ENCODE measurements around the gene DDR2. TPM values are rescaled to one million over a fixed set of nuclear protein-coding genes. Genes with fewer than 3 reads are reported as not detected.

The DDR2 gene
- polyA plus RNA-seq, 3 donors = 0.07 TPM; not detected in 2

DNA sequence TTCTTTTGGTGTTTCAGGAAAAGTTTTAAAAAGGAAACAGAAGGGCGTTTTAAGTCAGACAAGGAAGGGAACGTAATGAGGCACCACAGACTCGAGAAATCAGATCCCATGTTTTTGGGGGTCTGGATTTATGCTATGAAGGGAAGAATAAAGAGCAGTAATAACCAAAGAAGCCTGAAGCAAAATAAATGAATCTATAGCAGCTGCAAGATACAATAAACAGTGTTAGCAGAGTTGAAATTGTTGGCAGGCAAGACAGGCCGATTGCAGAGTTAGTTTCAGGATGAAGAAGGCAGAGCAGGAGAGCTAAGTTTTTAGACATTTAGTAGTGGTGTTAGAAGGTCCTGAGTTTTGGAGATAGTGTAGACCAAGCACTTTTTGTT, 425 bp downstream of the DDR2 start:
- H3K27me3 Mint-ChIP-seq (ENCODE audit: low read depth in 3 of 3) = peaks cover 0 to 5% (median 2%) of the 10 kb centered on the region in 3 donors
- Histone ChIP-seq H3K36me3 (replicated peaks in 1 of 2; ENCODE audit: control insufficient read depth in 1 of 2, insufficient read depth in 2 of 2, low read length in 2 of 2) (no peaks in the 10 kb centered on the region), H3K4me3 (replicated peaks in 1 of 3; ENCODE audit: low read depth in 2 of 3, low read length in 3 of 3) (no peak overlapping the region), H3K27me3 (ENCODE audit: control insufficient read depth in 2 of 2, insufficient read depth in 2 of 2, low read length in 2 of 2) (no peaks in the 10 kb centered on the region), H3K79me2 (ENCODE audit: insufficient read depth, low read length) (no peaks in the 10 kb centered on the region), H4K20me1 (ENCODE audit: insufficient read depth, low read length) (no peaks in the 10 kb centered on the region), H3K9me3 (replicated peaks in 1 of 2; ENCODE audit: control insufficient read depth in 1 of 2, insufficient read depth in 1 of 2, low read length in 2 of 2) (no peaks in the 10 kb centered on the region), H3K27ac (ENCODE audit: low read depth in 1 of 2, low read length in 2 of 2) (no peak overlapping the region), H3K9ac (ENCODE audit: insufficient read depth, low read length, poor library complexity, severe bottlenecking) (no peak overlapping the region), H3K4me2 (replicated peaks; ENCODE audit: extremely low read depth, low read length, poor library complexity, severe bottlenecking) (no peak overlapping the region), H2AFZ (ENCODE audit: insufficient read depth, low read depth, low read length, poor library complexity, severe bottlenecking) (no peak overlapping the region), H3K4me1 (ENCODE audit: control insufficient read depth in 1 of 2, insufficient read depth in 2 of 2, low read length in 2 of 2) (no peaks in the 10 kb centered on the region)
- H3K9me3 Mint-ChIP-seq = peaks cover 0 to 1% (median 0%) of the 10 kb centered on the region in 7 donors
- H3K27ac Mint-ChIP-seq = no peak overlapping the region
- no peak for DNase-seq
- intact Hi-C loops (cut with micrococcal nuclease) = no loop called here
- no peaks in the 10 kb centered on the region for H3K36me3 Mint-ChIP-seq
- WGBS (ENCODE audit: insufficient coverage) = 62% methylated on average over 4 of the region's 4 CpGs
- no peak overlapping the region for H3K4me3 Mint-ChIP-seq
- no peaks in the 10 kb centered on the region for H3K4me1 Mint-ChIP-seq
- TF ChIP-seq, protein P1, sequence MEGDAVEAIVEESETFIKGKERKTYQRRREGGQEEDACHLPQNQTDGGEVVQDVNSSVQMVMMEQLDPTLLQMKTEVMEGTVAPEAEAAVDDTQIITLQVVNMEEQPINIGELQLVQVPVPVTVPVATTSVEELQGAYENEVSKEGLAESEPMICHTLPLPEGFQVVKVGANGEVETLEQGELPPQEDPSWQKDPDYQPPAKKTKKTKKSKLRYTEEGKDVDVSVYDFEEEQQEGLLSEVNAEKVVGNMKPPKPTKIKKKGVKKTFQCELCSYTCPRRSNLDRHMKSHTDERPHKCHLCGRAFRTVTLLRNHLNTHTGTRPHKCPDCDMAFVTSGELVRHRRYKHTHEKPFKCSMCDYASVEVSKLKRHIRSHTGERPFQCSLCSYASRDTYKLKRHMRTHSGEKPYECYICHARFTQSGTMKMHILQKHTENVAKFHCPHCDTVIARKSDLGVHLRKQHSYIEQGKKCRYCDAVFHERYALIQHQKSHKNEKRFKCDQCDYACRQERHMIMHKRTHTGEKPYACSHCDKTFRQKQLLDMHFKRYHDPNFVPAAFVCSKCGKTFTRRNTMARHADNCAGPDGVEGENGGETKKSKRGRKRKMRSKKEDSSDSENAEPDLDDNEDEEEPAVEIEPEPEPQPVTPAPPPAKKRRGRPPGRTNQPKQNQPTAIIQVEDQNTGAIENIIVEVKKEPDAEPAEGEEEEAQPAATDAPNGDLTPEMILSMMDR (IDR thresholded peaks at IDR 0.05) = no peak

DNA sequence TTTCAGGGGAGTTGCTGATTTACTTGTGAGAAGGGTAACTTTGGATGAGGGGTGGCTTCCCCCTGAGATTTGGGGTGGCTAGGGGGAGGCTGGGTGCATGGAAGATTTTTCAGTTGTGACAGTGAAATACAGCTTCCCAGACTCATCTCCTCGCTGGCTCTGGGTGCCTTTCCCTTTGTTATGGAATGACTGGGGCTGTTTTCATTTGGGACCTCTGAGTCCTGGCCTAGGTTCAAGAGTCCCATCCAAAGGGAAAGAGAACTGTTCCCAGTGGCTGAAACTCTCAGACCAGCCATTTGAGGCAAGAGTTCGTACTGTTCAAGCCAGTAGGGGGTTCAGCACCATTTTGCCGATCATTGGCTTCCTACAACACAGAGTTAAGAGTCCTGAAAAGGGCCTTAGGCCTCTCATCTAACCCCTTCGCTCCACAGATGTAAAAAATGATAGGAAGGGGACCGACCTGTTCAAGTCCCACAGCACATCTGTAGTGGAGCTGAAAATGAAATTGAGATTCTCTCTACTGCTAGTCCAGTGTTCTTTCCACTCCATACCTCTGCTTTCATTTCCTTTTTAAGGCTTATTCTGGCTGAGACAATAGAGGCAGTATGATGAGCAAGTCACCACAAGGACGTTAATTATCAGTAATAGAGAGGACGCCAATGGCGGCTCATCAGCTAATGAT, 958 bp downstream of the DDR2 start:
- no peaks in the 10 kb centered on the region for H3K9me3 ChIP-seq (replicated peaks in 1 of 2; ENCODE audit: control insufficient read depth in 1 of 2, insufficient read depth in 1 of 2, low read length in 2 of 2)
- Mint-ChIP-seq H3K27me3 (ENCODE audit: low read depth in 3 of 3) (peaks cover 0 to 5% (median 2%) of the 10 kb centered on the region in 3 donors), H3K27ac (no peak overlapping the region), H3K4me1 (no peaks in the 10 kb centered on the region), H3K36me3 (no peaks in the 10 kb centered on the region), H3K4me3 (no peak overlapping the region), H3K9me3 (peaks cover 0 to 1% (median 0%) of the 10 kb centered on the region in 7 donors)
- H3K36me3 ChIP-seq (replicated peaks in 1 of 2; ENCODE audit: control insufficient read depth in 1 of 2, insufficient read depth in 2 of 2, low read length in 2 of 2) = no peaks in the 10 kb centered on the region
- H3K9ac ChIP-seq (ENCODE audit: insufficient read depth, low read length, poor library complexity, severe bottlenecking) = no peak overlapping the region
- H3K27me3 ChIP-seq (ENCODE audit: control insufficient read depth in 2 of 2, insufficient read depth in 2 of 2, low read length in 2 of 2) = no peaks in the 10 kb centered on the region
- H3K4me3 ChIP-seq (replicated peaks in 1 of 3; ENCODE audit: low read depth in 2 of 3, low read length in 3 of 3) = no peak overlapping the region
- H3K4me2 ChIP-seq (replicated peaks; ENCODE audit: extremely low read depth, low read length, poor library complexity, severe bottlenecking) = no peak overlapping the region
- no peak overlapping the region for H3K27ac ChIP-seq (ENCODE audit: low read depth in 1 of 2, low read length in 2 of 2)
- no peaks in the 10 kb centered on the region for H3K79me2 ChIP-seq (ENCODE audit: insufficient read depth, low read length)
- H4K20me1 ChIP-seq (ENCODE audit: insufficient read depth, low read length) = no peaks in the 10 kb centered on the region
- TF ChIP-seq, protein P1 (IDR thresholded peaks at IDR 0.05) = no peak
- H3K4me1 ChIP-seq (ENCODE audit: control insufficient read depth in 1 of 2, insufficient read depth in 2 of 2, low read length in 2 of 2) = no peaks in the 10 kb centered on the region
- H2AFZ ChIP-seq (ENCODE audit: insufficient read depth, low read depth, low read length, poor library complexity, severe bottlenecking) = no peak overlapping the region
- WGBS (ENCODE audit: insufficient coverage) = 88% methylated on average over 1 of the region's 8 CpGs
- intact Hi-C loops (cut with micrococcal nuclease) = no loop called here
- no peak for DNase-seq

All from CD14-positive monocyte (primary cell).